Progenitor cell of endocrine pancreas (in vitro differentiated cells): ENCODE measurements around the gene ASB3. TPM values are rescaled to one million over a fixed set of nuclear protein-coding genes. Genes with fewer than 3 reads are reported as not detected.

Experiments
- DNase-seq: peaks from one replicate; pipeline ENCODE4 v3.0.0; 2021; ENCODE audit warnings: low spot score; ENCODE audit not compliant: unreplicated experiment
- H3K27ac Mint-ChIP-seq: 2 replicates; pipeline ENCODE4 v1.8.0; 2021; ENCODE audit warnings: mild to moderate bottlenecking, moderate library complexity, mixed read lengths
- H3K27me3 Mint-ChIP-seq: 2 replicates; pipeline ENCODE4 v1.8.0; 2021; ENCODE audit warnings: mixed read lengths
- H3K36me3 Mint-ChIP-seq: 2 replicates; pipeline ENCODE4 v1.8.0; 2022; ENCODE audit warnings: mixed read lengths; ENCODE audit not compliant: insufficient read depth
- H3K4me1 Mint-ChIP-seq: 2 replicates; pipeline ENCODE4 v1.8.0; 2021; ENCODE audit warnings: low read depth, mixed read lengths
- H3K4me3 Mint-ChIP-seq: 2 replicates; pipeline ENCODE4 v1.8.0; 2021; ENCODE audit warnings: low read depth, mild to moderate bottlenecking, moderate library complexity, mixed read lengths
- H3K9me3 Mint-ChIP-seq: 2 replicates; pipeline ENCODE4 v1.8.0; 2021; ENCODE audit warnings: low read depth, mixed read lengths
- total RNA-seq: library from RNA; stranded (reverse); gene quantifications from 2 replicates; pipeline ENCODE4 v1.2.1, GENCODE V29; 2021
- TF ChIP-seq, protein P1 (sequence below): fragments of 200-600 bp; sonication (generic); IDR thresholded peaks from one replicate; pipeline ENCODE4 v1.5.0; 2021; ENCODE audit warnings: antibody characterized with exemption, mild to moderate bottlenecking; ENCODE audit not compliant: unreplicated experiment

Gene ASB3
- total RNA-seq, 1 donor from 2014 or later, result 31.4 TPM

DNA sequence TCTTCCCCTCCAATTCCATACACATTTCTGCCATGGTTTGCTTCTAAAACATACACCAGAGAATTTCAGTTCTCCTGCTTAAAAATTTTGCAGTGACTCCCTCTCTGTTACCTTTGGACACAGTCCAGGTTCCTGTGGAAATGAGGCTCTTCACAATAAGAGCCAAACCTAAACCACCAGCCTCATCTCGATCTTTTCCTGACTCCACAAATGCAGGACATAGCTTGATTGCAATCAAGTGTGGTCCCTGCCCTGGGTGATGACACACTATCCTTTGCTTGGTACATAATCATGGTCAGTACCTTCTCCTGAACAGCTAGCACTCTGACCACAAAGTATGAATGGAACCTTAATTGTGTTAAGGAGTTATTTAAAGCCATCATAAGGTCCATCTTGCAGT lies 154.0 kb downstream of the ASB3 start:
- no peaks in the 10 kb centered on the region for H3K36me3 Mint-ChIP-seq
- no peak for DNase-seq
- no peaks in the 10 kb centered on the region for H3K4me1 Mint-ChIP-seq
- no peak overlapping the region for H3K4me3 Mint-ChIP-seq
- TF ChIP-seq, protein P1, sequence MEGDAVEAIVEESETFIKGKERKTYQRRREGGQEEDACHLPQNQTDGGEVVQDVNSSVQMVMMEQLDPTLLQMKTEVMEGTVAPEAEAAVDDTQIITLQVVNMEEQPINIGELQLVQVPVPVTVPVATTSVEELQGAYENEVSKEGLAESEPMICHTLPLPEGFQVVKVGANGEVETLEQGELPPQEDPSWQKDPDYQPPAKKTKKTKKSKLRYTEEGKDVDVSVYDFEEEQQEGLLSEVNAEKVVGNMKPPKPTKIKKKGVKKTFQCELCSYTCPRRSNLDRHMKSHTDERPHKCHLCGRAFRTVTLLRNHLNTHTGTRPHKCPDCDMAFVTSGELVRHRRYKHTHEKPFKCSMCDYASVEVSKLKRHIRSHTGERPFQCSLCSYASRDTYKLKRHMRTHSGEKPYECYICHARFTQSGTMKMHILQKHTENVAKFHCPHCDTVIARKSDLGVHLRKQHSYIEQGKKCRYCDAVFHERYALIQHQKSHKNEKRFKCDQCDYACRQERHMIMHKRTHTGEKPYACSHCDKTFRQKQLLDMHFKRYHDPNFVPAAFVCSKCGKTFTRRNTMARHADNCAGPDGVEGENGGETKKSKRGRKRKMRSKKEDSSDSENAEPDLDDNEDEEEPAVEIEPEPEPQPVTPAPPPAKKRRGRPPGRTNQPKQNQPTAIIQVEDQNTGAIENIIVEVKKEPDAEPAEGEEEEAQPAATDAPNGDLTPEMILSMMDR, result no peak
- H3K27me3 Mint-ChIP-seq, result no peaks in the 10 kb centered on the region
- no peaks in the 10 kb centered on the region for H3K9me3 Mint-ChIP-seq
- no peak overlapping the region for H3K27ac Mint-ChIP-seq

DNA sequence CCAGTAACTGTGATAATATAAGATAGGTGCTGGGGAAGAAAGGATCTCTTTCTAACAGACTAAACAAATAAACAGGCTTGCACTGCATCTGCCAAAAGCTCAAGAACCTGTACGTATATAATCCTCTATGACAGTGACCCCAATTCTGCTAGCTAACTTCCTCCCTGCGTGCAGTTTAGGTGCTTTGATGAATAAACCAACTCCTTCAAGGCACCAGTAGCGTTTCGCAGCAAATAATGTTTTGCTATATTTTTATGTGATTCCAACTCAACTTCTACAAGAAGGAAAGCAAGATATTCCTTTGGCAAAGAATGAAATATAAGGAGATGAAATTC lies 154.7 kb downstream of the ASB3 start:
- DNase-seq, result no peak
- Mint-ChIP-seq H3K36me3 (no peaks in the 10 kb centered on the region), H3K27me3 (no peaks in the 10 kb centered on the region), H3K4me1 (no peaks in the 10 kb centered on the region), H3K4me3 (no peak overlapping the region), H3K27ac (no peak overlapping the region), H3K9me3 (no peaks in the 10 kb centered on the region)
- TF ChIP-seq, protein P1, result no peak

DNA sequence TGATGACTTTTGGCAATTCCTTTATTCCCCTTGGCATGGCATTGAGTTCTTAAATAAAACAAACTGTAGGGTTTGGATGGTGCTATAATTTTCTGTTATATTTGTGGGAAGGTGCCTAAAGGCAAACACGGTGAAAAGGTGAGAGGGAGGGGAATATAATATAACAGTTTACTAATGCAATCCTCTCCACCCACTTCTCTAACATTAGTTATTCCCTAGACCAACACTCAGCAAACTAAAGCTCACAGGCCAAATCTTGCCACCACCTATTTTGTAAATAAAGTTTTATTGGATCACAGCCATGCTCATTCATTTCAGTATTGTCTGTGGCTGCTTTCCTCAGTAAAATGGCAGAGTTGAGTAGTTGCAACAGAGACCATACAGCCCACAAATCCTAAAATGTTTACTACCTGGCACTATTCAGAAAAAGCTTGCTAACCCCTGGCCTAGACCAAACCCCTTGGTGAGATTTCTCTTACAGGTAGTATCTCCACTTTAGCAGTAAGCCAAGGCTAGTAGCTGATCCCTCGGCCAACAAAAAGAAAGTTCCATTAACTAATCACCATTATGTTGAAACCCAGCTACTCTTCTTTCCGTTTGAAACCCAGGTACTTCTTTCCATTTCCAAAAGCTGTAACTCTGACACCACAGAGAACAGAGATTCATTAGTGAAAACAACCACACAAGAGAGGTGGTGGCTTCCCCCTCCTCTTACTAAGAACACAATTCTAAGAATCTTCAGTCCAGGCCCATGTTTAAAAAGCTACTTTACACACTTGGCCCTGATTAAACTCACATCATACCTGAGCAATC lies 155.2 kb downstream of the ASB3 start:
- no peaks in the 10 kb centered on the region for H3K4me1 Mint-ChIP-seq
- H3K4me3 Mint-ChIP-seq, result no peak overlapping the region
- no peaks in the 10 kb centered on the region for H3K36me3 Mint-ChIP-seq
- TF ChIP-seq, protein P1, result no peak
- DNase-seq, result no peak
- no peak overlapping the region for H3K27ac Mint-ChIP-seq
- no peaks in the 10 kb centered on the region for H3K27me3 Mint-ChIP-seq
- no peaks in the 10 kb centered on the region for H3K9me3 Mint-ChIP-seq

DNA sequence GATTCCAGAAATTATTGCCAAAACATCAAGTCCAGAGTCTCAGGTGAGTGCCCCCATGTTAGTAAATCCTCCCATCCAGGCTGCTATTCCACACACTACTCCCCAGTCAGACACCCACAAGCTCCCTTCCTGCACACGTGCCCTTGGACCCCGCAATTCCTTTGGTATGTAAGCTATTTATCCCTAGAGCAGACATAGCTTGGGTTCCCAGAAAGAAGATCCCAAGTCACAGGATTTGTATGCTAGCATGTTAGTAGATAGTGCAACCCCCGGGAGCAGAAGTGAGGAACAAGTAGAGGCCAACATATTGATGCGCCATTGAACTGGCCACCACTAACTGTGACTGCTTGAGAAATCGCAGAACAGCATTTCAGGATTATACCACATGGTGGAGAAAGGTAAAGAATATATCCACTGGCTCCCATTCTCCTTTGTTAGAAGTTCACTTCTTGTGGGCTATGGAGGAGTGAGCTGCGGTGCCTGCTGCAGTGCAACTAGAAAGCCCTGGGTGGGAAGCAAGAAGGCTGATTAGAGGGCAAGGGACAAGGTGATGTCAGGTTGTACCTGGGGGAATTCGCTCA lies 156.6 kb downstream of the ASB3 start:
- Mint-ChIP-seq H3K36me3 (no peaks in the 10 kb centered on the region), H3K9me3 (no peaks in the 10 kb centered on the region), H3K27me3 (no peaks in the 10 kb centered on the region), H3K4me1 (no peaks in the 10 kb centered on the region), H3K27ac (no peak overlapping the region), H3K4me3 (no peak overlapping the region)
- DNase-seq, result no peak
- TF ChIP-seq, protein P1, result no peak

DNA sequence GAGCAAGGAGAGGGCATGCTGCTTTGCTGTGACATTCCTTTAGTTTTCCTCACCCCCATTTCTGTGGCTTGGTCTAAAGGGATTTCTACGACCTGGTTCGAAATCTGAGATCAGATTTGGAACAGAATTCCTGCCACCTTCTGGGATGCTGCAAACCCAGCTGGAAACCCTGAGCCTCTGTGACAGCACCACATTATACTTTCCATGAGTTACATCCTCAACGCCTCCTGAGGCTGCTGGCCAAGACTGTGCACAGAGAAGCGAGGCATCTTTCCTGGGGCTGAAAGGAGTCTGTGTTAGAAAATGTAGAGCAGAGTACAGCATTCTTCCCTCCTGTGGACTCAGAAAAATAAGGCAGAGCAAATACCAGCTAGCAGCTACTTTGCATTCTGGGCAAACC lies 157.3 kb downstream of the ASB3 start:
- H3K36me3 Mint-ChIP-seq, result no peaks in the 10 kb centered on the region
- no peaks in the 10 kb centered on the region for H3K4me1 Mint-ChIP-seq
- H3K27me3 Mint-ChIP-seq, result no peaks in the 10 kb centered on the region
- DNase-seq, result no peak
- TF ChIP-seq, protein P1, result no peak
- H3K4me3 Mint-ChIP-seq, result no peak overlapping the region
- no peak overlapping the region for H3K27ac Mint-ChIP-seq
- H3K9me3 Mint-ChIP-seq, result no peaks in the 10 kb centered on the region
